Stimulated activated naive CD4-positive, alpha-beta T cell treated with Interleukin-2 at 50 U/mL for 16 hours (primary cell): ENCODE results near the gene TSPEAR.

Experiments used
- DNase-seq: peaks from one replicate; lab custom pipeline; 2025; lab: John Stamatoyannopoulos, UW

The TSPEAR gene

DNA sequence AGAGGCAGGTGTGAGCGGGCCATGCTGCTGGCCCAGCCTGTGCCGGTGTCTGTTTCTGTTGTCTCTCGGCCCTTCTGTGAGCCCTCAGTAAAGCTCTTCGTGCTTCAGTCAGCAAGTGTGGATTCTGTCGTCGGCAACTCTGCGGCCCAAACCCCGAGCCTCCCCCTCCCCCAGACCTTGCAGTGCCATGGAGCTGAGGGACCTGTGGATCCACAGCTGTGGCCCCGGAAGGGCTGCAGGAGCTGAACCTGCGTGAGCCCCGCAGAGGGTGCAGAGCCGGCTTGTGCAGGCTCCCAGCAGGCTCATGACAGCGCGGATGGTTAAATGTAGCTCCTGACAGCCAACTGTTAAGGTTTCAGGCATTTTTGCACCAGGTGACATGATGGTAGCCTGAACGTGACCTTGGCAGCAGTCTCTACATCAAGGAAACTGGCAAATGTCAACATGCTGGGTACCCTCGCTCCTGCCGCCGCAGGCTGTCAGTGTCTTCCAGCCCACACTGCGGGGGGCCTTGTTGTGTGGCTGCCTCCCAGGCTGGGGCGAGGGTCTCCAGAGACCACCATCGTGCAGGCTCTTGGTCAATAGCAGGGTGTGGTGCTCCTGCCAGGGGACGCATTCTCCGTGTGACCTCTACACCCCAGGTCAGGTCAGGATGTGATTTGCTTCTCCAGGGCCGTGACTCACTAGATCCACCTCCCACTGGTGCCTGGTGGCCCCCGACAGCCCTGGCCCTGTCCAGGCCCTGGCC lies 249.1 kb downstream of the TSPEAR start:
- DNase-seq: no peak

GRCh38 chr21:44461464-44462001 lies 249.8 kb downstream of the TSPEAR start:
- DNase-seq: no peak

GRCh38 chr21:44461005-44461404 lies 250.4 kb downstream of the TSPEAR start:
- no peak for DNase-seq

GRCh38 chr21:44460441-44460755 lies 251.0 kb downstream of the TSPEAR start:
- DNase-seq: no peak

GRCh38 chr21:44459712-44460440 lies 251.5 kb downstream of the TSPEAR start:
- no peak for DNase-seq

DNA sequence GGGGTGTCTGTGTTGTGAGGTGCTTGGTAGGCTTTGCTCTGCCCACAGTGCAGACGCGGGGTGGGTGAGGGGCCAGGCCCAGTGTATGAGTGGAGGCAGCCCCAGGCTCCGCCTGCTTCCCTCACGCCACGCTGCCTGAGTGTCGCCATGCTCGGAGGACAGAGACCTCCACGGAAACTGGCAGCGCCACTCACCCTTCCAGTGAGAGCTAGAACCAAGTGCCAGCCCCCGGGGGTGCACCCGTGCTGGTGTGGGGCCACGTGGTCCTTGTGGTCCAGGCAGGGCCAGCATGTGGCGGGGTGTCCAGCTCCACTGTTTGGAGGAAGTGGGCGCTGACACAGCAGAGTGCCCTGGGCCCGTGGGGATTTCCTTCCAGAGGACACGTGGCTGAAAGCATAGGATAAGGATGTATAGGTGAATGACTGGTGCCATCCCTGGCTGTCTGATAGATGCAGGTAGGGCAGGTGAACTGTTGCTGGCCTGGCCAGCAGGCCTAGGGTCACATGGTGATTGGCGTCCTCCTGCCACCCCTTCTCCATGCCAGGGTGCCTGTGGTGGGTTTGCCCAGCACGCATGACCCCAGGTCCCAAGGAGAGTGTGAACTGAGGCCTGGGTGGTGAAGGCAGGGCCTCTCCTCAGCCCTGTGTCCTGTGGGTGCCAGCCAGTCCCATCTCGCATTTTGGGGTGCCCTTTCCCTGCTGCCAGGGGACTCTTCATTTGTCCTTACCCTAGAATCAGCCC lies 252.2 kb downstream of the TSPEAR start:
- DNase-seq: no peak

DNA sequence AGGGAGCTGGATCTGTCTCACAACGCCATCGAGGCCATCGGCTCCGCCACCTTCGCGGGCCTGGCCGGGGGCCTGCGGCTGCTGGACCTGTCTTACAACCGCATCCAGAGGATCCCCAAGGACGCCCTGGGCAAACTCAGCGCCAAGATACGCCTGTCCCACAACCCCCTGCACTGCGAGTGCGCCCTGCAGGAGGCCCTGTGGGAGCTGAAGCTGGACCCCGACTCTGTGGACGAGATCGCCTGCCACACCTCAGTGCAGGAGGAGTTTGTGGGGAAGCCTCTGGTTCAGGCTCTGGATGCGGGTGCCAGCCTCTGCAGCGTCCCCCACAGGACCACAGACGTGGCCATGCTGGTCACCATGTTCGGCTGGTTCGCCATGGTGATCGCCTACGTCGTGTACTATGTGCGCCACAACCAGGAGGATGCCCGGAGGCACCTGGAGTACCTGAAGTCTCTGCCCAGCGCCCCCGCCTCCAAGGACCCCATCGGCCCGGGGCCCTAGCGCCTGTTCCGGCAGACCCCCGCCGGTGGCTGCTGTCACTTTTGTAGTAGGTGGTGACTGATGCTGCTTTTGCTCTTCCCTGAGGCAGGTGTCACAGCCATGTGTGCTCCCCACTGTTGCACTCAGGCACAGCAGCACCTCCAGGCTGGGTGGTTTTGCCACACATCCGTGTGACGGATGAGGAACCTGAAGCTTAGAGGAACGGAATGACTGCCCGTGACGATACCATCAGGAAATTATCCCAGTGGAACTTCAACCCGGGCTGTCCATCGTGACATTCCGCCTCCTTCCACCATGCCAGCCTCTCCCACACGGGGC lies 254.2 kb downstream of the TSPEAR start:
- DNase-seq: no peak

GRCh38 chr21:44456214-44456914 lies 255.0 kb downstream of the TSPEAR start:
- DNase-seq: no peak

DNA sequence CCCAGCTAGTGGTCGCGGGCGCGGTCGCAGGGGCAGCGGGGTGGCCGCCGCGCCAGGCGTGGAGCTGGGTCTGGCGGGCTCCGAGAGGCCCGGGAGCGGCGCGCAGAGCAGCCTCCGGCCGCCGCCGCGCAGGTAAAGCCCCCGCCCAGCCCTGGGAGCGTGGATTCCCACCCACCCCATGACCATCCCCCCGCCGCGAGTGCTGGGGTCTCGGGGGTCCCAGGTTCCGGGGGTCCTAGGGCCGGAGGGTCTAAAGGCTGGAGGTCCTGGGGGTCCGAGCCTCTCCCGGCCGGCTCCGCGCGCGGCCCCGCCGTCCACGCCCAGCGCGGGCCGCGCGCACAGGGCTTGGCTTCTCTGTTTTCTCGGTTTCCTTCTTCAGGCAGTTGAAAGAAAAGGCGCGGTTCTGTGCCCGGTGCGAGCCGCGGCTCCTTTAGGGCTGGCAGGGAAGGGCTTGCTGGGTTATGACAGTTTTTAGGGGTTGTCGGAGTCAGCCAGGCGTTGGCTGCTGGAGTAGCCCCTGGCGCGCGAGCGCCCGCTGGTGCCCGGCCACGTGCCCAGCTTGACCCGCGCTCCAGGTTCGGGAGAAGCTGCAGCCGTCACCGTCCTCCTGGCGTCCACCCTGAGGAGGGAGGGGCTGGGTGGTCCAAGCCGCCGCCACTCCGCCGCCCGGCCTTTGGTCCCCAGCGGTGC lies 255.7 kb downstream of the TSPEAR start:
- DNase-seq: peak; percentile 8

DNA sequence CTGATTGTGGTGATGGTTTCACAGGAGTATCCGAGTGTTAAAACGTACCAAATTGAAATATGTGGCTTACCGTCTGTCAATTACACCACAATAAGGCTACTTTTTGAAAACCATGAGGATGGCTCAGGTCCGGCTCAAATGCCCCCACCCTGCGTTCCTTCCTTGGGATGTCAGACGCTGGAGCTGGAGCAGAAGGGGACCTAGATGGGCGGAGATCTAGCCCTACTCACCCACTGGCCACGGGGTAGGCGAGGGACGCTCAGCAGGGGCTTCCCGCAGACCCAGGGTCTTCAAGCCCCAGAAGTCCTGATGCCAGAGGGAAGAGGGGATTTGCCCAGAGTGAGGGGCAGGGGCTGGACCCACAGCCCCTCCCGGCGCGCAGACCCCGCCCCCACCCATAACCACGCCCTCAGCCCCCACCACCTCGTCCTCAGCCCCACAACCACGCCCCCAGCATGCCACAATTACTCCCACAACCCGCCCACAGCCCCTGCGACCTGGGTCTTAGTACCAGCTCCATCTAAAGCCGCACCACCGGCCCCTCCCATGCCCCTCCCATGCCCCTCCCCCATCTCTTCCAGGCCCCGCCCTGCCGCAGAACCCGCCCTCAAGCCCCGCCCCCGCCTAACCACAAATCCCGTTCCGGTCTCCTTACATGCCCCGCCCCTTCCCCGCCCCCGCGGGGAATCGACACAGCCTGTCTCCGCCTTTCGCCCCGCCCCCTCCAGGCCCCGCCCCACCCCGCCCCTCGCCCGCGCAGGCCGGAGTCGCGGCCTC lies 256.4 kb downstream of the TSPEAR start, which contains the start of gene LRRC3:
Gene LRRC3, plus strand, starts transcription at position 764 of the 777 bp plus-strand sequence. CDS start 1,135 bp downstream, outside the sequence.
- DNase-seq: peak; percentile 77

DNA sequence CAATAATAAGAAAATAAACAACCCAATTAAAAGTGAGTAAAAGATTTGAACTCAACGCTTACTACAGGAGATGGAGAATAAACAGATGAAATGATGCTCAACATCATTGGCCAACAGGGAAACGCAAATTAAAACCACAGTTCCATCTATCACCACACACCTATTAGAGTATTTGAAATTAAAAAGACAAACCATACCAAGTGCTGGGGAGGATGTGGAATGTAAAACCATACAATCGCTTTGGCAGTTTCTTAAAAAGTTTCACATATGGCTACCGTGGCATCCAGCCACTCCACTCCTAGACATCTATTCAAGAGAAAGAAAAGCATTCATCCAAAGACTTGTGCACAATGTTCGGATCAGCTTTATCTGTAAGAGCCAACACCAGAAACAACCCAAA lies 257.3 kb downstream of the TSPEAR start:
- DNase-seq: no peak

DNA sequence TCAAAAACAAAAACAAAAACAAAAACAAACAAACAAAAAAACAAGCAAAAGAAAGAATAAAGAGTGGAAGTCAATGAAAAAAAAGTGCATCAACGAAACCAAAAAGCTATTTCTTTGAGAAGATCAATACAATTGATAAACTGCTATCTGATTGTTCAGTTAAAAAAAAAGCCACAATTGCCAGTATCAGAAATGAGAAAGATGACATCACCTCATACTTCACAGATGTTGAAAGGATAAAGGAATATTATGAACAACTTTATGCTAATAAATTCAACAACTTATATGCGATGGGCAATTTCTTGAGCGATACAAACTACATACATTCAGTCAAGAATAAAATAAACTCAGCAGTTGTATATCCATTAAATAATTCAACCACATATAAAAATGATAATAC lies 258.3 kb downstream of the TSPEAR start:
- DNase-seq: no peak

DNA sequence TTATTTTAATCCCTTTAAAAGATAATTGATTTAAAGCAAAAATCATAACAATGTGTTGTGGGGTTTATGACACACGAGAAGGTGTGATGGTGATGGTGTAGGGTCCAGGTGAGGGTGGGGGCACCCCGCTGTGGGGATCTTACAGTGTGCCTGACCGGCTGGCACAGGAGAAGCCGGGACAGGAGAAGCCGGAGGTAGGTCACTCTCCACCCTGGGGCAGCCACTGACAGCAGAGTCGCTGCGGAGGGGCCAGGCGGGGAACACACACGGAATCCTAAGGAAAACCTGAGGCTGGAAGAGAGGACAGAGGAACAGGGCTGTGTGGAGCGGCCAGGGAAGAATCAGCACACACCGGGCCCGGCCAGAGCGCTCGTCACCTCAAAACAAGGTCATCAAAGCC lies 260.4 kb downstream of the TSPEAR start:
- DNase-seq: no peak

- no peak for DNase-seq
Measured at GRCh38 chr21:44450402-44450801, 261.0 kb downstream of the TSPEAR start.

- no peak for DNase-seq
Measured at GRCh38 chr21:44449473-44450363, 261.7 kb downstream of the TSPEAR start.

- no peak for DNase-seq
Measured at GRCh38 chr21:44448651-44449131, 262.7 kb downstream of the TSPEAR start.
